HG03565 (cell line): ENCODE data around the gene ARHGAP22.

ENCODE experiments used
- ATAC-seq: cut with Tn5 transposase; IDR thresholded peaks from one replicate; pipeline ENCODE4 v1.9.1; 2021; ENCODE audit warnings: mild to moderate bottlenecking, moderate library complexity; ENCODE audit not compliant: unreplicated experiment

ARHGAP22 gene

DNA sequence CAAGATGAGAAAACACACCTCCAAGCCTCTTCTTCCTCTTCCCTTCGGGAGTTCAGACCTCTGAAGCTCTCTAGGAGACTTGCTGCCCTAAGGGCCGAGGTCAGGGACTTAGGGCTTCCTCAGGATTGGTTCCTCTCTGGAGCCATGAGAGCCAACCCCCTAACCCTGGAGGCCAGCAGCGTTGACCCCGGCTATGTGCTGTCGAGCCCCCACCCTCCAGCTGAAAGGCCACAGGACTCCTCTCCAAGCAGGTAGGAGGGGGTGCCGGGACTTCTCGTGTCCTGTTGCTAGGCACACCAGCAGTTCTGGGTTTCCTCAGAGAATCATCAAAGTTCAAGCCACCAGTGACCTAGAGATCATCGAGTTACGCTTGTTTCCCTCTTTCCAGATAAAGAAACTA lies 87.4 kb downstream of the ARHGAP22 start:
- no peak for ATAC-seq

DNA sequence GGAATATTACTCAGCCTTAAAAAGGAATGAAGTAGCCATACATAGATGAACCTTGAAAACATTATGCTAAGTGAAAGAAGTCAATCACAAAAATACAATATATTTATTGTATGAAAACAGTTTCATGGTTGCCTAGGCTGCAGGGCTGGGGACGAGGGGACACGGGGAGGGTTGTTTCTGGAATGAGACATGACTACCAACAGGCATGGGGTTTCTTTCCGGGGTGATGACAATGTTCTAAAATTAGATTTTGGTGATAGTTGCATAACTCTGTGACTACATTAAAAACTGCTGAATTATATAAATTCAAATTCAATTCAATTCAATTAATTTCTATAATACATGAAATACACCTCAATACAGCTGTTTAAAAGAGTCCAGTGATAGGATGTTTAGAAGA lies 88.0 kb downstream of the ARHGAP22 start:
- no peak for ATAC-seq

DNA sequence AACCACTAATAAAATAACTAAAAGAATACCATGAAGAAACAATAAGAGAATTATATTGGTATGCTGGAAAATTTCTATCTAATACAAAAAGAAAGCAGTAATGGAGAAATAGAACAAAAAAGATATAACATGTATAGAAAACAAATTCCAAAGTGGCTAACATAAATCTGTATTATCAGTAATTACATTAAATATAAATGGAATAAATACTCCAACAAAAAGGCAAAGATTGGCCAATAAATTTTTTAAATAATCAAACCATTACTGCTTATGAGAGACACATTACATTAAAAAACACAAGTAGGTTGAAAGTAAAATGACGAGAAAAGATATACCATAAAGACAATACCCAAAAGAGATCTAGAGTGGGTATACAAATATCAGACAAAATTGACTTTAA lies 90.0 kb downstream of the ARHGAP22 start:
- no peak for ATAC-seq

DNA sequence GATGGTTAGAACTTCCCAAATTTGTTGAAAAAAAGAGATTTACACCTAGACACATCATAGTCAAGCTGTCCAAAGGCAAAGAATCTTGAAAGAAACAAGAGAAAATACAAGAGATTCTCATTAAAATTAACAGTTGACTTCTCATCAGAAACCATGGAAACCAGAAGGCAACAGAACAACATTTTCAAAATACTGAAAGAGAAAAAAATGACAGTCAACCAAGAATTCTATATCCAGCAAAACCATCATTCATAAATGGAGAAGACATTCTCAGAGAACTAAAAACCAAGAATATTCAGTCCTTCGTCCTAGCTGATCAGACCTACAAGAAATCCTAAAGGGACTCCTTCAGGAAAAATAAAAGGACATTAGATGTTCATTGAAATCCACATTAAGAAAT lies 90.6 kb downstream of the ARHGAP22 start:
- ATAC-seq: no peak

DNA sequence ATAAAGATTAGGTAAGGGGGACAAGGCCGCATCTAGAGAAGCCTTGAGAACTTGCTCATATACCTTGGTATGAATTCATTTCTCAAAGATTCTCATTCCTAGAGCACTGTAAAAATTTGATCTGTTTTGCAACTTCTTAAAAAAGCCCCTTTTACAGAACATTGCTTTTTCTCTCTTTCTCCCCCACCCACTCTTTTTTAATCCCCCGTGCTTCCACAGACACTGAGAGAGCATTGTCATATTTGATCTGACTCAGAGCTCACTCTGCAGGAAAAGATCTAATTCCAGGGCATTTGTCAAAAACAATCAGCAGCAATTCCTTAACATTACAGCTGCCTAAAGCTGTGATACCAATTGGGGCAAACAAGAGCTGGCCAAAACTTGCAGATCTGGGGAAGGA lies 92.0 kb downstream of the ARHGAP22 start:
- ATAC-seq: no peak

DNA sequence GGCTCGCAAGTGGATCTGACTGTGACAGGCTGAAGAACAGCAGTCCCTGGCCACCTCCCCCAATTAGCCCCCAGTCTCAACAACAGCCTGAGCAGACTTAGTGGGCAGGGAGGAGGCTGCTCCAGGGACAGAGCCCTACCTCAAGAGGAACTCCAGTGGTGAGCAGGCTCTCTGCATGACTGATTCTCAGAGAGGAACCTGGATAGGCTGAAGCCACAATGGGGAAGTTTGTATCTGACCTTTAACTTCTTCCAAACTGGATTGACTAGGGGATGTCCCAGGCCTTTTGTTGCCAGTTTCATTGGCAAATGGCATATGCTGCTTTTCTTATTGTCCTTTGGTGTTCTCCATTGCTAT lies 93.0 kb downstream of the ARHGAP22 start:
- no peak for ATAC-seq

DNA sequence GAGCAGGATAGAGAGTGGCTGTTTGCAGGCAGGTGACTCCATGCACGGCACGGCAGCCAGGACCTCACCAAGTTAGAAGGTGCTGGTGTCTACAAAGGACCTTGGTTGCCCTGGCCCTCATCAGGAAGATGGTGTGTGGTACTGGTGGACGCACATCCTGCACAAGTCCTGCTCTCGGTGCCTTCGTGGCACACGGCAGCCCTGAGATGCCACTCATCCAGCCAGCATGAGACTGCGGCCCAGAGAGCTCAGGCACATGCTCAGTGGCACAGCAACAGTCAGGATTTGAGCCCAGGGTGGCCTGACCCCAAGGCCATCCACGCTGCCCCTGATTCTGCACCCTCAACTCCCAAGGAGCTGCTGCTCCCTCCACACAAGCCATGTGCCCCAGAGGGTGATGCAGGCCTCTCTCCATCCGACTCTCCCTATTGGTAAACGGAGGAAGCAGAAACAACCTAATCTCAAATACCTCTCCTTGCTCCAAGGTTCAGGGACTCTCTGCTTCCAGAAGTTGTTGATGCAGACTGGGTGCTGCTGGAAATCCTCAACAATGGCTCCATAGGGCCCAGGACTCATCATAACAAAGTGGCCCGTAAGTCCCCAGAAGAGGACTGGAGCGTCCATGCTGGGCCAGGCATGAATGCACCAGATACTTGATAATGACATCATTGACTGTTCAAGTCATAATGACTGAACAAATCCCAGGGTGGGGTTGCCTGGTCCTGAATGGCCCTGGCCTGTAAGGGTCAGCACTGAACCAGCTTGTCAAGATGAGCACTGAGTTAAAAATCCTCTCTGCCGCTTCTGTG lies 93.6 kb downstream of the ARHGAP22 start:
- no peak for ATAC-seq

DNA sequence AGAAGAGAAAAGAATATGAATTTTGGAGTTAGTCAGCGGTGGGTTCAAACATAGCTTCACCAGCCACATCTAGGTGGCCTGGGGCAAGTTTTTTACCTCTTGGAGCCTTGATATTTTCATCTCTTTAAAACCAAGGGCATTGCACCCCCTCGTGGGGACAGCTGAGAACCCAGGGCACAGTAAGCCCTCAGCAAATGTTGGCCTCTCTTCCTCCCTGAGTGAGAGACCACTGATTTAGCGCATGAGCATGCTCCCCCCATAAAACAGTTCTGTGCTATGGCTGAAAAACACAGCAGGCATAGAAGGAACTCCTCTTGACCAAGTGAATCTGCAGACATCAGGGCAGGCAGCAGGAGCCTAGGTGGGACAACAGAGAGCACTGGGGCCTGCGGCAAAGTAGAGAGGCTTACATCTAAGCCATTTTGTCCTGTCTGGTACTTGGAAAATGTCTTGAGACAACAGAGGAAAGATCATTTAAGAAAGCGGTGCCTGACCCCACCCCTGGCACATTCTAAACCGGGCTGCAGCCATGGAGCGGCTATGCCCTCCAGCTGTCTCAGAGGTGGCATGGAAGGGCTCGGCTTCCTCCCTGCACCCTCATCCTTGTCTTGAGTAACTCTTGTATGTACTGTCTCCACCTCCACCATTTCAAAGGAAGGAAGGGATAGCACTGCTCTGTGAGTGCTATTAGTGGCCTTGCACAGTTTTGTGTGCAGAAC lies 94.7 kb downstream of the ARHGAP22 start:
- no peak for ATAC-seq

DNA sequence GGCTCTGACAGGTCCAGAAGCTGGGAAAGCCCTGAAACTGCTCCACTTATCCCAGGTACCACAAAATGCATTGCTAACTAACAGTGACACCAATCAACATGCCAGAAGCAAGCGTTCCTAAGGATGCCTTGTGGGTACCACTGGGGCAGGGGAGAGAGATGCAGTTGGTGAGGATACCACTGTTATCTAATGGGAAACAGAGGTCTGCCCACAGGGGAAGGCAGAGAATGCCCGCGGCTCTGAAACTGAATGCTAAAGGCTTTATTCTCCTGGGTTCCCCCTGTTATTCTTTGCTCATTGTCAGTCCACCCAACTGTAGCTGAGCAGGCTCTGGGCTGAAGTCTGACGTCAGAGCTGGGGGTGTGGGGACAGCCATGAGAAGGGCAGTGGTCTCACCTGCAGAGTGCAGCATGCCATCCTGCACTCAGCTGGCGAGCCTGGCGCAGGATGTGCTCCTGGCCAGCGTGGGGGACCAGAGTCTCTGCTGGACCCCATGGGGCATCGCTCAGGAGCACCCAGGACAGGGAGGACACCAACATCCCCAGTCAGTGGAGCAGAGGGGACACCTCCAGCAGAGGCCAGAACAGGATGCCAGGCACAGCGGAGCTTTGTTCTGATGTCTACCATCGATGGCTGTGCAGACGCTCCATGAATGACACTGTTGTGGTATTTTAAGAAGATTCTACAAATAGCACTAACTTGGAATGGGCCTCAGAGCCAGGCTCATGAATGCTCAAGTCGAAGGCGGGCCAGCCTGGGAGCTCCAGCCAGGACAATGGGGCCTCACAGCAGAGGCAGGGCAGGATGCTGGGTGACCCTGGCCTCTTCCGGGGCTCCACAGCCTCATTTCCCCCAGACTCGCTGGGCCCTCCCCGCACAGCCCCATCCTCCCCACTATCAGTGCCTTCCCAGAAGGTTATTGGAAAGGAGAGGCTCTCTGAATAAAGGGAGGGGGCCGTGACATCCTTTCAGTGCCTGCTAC lies 95.8 kb downstream of the ARHGAP22 start:
- no peak for ATAC-seq

DNA sequence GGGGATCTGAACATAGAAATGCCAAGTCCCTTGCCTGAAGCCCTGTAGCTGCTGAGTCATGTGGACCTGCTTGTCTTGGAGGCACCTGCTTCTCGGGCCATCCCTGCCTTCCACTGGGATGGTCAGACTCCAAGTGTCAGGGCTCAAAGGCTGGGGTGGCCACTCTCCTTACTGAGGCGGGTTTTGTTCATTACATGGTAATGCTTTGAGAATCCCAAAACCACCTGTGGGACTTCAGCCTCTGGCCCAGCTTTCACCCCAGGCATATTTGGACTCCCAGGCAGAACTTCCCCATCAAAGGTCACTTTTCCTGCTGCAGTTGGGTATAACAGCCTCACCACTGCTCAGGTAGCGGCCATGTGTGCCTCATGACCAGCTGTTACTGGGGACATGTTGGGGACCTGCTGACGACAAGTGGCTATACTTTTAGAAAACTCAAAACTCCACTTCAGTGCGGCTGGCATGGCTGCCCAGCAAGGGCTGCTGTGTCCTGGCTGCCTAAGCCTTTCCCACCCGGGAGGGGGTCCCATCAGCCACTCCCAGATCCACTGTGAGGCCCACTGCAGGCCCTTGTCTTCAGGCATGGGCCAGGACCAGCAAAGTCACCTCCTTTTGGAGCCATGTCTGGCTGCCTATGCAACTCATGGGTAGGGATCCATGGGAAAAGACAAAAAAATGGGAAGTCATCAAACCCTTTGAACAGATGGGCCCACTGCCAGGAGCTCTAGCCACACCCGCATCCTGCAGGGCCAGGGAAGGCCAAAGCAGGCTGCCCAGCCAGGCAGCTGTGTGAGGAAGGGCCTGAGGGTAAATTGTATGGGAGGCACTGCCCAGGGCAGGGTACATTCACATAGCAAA lies 96.7 kb downstream of the ARHGAP22 start:
- ATAC-seq: no peak

DNA sequence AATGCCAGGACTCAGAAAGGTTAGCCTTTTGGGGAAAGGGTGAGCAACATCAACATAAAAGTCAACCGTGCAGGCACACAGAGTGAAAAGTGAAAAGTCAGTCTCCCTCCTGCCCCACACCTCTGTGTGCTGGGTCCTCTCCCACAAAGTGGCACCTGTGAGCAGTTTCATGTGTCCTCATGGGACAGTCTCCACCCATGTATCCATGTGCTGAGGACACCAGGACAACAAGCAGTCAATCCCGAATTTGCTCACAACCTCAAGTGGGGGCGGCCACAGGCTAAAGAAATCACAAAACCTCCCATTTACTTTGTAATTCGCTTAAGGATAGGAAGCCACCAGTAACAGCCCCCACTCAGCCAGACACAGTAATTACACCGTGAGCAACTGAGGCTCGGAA lies 97.4 kb downstream of the ARHGAP22 start:
- no peak for ATAC-seq

DNA sequence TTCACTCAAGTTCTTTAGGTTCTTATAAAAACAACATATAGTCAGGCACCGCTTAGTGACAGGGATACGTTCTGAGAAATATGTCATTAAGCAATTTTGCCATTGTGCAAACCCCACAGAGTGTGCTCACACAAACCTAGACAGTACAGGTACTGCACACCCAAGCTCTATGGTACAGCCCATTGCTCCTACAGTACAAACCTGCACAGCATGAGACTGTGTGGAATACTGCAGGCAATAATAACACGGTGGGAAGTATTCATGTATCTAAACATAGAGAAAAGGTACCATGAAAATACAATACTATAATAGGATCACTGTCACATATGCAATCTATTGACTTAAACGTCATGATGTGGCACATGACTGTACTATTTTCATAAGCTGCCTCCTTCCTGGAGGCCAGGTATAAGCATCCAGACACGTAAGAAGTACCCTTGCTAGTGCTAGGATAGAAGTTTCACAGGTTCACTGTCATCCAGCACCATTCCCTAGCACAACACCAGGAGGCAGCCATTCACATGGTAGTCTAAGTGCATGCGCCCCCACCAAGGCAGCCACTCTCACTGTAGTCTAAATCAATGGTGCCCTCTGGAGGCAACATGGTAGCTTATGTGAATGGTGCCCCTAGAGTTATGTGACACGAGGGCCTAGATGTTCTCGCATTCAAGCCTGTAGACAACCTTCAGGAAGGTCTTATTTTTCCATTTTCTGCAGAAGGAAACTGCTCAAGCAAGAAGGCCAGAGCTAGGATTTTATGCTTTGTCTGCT lies 98.5 kb downstream of the ARHGAP22 start:
- ATAC-seq: no peak

DNA sequence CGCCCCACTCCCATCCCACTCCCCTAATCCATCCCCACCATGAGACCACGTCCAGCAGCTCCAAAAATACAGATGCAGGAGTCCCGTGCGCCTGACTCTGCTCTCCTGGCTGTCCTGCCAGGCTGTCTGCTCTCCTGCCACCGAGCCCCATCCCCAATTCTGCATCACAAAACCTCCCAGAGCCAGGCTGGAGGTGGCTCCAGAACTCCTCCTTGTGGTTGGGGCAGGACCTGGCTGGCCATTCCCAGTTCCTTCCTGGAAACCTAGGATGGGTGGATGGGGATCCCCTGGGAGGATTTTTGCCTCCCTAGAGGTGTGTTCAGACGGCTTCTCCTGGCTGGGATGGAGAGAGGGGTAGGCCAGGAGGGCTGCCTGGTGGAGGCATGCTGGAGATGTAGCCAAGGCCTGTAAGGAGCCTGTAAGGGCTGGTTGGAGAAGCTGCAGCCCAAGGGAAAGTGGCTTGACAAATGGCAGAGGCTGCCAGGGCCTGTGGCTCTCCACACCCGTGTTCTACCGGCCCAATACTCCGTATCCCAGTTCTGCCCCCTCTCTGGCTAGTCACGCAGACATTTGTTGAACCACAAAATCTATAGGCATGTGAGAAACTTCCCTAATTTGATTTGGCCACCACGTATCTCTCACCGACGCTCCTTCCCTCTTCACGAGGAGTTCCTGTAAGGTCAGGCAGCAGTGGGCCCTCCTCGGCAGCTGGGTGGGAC lies 99.3 kb downstream of the ARHGAP22 start:
- ATAC-seq: no peak

DNA sequence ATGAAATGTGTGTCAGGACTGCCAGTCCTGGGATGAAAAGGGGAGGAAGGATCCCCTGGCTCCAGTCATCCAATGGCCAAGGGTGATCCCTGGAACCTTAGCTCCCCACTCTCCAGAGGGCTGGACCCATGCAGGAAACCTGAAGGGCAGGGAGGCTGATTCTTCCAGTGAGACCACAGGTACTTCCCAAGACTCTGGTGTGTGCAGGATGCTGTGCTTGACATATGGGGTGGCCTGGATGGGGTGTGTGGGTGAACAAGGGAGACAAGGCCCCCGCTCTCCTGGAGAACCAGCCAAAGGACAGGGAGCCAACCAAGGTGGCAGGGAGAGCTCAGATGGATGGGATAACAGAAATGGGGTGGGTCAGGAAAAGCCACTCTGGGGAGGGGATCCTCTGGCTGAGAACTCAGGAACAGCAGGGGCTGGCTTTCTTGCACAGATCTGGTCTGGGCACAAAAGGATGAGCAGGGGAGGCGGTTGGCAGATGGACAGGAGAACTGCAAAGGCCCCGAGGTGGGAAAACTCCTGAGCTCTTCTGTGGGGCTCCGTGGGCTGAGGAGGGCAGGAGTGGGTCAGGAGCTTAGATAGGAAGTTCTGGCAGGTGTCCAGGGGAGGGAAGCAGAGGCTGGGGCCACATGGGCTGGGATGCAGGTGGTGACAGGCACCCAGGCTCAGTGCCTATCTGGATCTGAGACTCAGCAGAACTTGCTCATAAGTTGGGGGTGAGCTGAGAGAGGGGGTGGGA lies 100.6 kb downstream of the ARHGAP22 start:
- ATAC-seq: no peak

DNA sequence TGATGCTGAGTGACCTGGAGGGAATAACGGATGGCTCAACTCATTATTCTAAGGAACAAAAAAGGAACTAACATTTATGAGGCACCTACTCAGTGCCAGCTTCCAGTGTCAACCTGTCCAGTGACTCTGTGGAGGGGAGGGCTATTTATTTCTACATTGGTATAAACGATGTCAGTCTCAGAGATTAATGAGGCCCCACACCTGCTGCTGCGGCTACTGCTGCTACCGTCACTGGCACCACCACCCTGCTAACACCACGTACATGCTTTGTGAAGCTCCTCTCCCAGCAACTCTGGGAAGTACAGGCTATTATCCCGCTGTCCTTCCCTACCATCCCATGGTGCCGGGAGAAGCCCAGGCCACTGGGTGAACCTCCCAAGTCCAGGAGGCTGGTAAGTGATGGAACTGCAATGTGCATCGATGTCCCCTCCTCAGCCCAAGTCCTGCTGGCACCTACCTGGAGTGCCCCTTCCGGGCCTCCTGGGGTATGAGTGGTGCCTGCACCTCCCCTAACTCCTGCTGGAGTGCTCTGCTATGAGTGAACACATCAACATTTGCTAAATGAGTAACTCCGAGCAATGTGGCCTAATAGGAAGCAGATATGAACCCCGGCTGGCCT lies 101.5 kb downstream of the ARHGAP22 start:
- ATAC-seq: no peak

DNA sequence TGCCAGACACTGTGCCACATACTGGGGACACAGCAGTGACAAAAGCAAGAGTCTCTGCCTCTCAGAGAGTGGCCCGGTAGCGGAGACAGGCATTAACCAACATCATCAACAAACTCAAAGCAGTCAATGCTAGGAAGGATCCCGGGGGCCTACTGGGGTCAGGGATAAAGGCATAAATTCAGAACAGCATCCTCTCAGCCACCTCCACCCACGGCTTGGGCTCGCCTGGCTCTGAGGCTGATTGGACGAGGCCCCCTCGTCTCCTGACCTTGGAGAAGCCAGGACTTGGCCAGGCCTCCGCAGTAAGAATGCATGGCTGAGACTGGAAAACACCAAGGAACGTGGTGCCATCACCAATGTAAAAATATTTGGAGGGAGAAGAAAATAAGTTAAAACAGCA lies 102.1 kb downstream of the ARHGAP22 start:
- no peak for ATAC-seq

DNA sequence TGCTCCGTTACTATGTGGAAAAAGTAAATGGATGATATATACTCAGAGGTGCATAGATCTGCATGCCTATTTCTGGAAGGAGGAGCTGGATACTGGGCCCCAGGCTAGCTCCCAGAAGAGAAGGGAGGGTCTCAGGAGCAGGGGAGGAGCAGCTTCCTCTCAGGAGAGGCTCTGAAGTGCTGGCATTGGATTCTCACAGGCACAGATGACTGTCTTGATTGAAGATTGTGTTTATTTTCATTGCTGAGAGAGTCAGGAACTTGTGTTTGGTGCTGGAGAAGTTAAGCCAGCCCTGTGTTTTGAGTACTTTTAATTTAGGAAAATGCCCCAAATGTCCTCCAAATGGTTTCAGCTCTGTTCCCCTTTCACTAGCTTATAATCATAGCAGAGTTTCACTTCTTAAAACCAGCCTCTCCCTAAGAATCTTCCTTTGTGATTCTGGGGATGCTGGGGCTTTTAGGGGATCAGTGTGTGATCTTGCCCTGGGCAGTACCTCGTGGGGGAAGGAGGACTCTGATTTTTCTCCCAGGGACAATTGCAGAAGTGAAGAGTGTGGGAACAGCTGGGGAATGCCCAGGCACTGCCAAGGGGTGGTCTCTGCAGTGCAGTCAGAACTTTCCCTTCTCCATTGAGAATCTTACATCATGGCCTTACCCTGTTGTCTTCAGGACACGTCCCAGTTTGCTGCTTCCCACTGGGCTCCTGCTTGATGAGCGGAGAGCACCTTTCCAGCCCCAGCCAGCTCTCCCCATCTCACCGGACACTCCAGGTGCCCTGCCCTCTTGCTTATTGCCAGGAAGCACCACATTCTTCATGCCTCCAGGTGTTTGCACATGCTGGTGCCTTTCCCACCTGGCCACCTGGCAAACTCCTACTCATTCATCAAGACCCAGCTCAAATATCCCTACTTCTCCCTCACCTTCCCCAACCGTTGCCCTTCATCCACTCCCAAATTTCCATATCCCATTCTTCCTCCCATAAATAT lies 102.8 kb downstream of the ARHGAP22 start:
- ATAC-seq: no peak
